RPMI7951 (cell line): ENCODE data around the gene SORCS2. TPM values are rescaled to one million over a fixed set of nuclear protein-coding genes. Genes with fewer than 3 reads are reported as not detected.

ENCODE experiments used
- DNase-seq: peaks from one replicate; pipeline ENCODE4 v3.0.0-alpha.2; 2012; ENCODE audit warnings: low read depth
- total RNA-seq: library from RNA; depleted of rRNA; stranded (reverse); fragments of >200 nt; shearing (Covaris generic); gene quantifications from 2 replicates; pipeline ENCODE4 v1.2.3, GENCODE V29; 2014

Gene SORCS2
- total RNA-seq, 1 experiment from 2014 or later: 2.0 TPM

GRCh38 chr4:7222521-7222920, 30.2 kb downstream of the SORCS2 start:
- DNase-seq: no peak

GRCh38 chr4:7223541-7223940, 31.2 kb downstream of the SORCS2 start:
- no peak for DNase-seq

- DNase-seq: no peak
Measured at GRCh38 chr4:7224001-7224400, 31.7 kb downstream of the SORCS2 start.

- DNase-seq: no peak
Measured at GRCh38 chr4:7224878-7225533, 32.7 kb downstream of the SORCS2 start.

- no peak for DNase-seq
Measured at GRCh38 chr4:7226439-7226838, 34.1 kb downstream of the SORCS2 start.

- DNase-seq: no peak
Measured at GRCh38 chr4:7227008-7227407, 34.7 kb downstream of the SORCS2 start.

- DNase-seq: no peak
Measured at GRCh38 chr4:7228734-7229133, 36.4 kb downstream of the SORCS2 start.

GRCh38 chr4:7232061-7232650, 39.8 kb downstream of the SORCS2 start:
- no peak for DNase-seq

GRCh38 chr4:7233006-7233580, 40.8 kb downstream of the SORCS2 start:
- no peak for DNase-seq

GRCh38 chr4:7233601-7234000, 41.3 kb downstream of the SORCS2 start:
- no peak for DNase-seq

- no peak for DNase-seq
Measured at GRCh38 chr4:7234355-7235029, 42.2 kb downstream of the SORCS2 start.

- no peak for DNase-seq
Measured at GRCh38 chr4:7235030-7235380, 42.7 kb downstream of the SORCS2 start.

- no peak for DNase-seq
Measured at GRCh38 chr4:7236847-7237246, 44.5 kb downstream of the SORCS2 start.

- no peak for DNase-seq
Measured at GRCh38 chr4:7237873-7238272, 45.5 kb downstream of the SORCS2 start.

- DNase-seq: no peak
Measured at GRCh38 chr4:7238300-7238960, 46.1 kb downstream of the SORCS2 start.

GRCh38 chr4:7239101-7239820, 46.9 kb downstream of the SORCS2 start:
- DNase-seq: no peak

GRCh38 chr4:7239844-7240243, 47.5 kb downstream of the SORCS2 start:
- no peak for DNase-seq

GRCh38 chr4:7240306-7240705, 48.0 kb downstream of the SORCS2 start:
- no peak for DNase-seq

GRCh38 chr4:7241597-7242125, 49.3 kb downstream of the SORCS2 start:
- no peak for DNase-seq

GRCh38 chr4:7242766-7243165, 50.4 kb downstream of the SORCS2 start:
- DNase-seq: no peak

- DNase-seq: no peak
Measured at GRCh38 chr4:7243609-7244330, 51.4 kb downstream of the SORCS2 start.
